Activated CD4-positive, alpha-beta T cell treated with anti-CD3 and anti-CD28 coated beads for 36 hours (primary cell): Measurements from ENCODE around the gene GALNT10. TPM values are rescaled to one million over a fixed set of nuclear protein-coding genes. Genes with fewer than 3 reads are reported as not detected.

ENCODE experiments used
- ATAC-seq: fragments of 200-7000 bp; cut with Tn5 transposase; one replicate; pipeline ENCODE4 v1.10.0; 2021; ENCODE audit warnings: mild to moderate bottlenecking, moderate library complexity
- CTCF ChIA-PET: fragments of 350-600 bp; sonication (Branson Sonifier 250); formaldehyde crosslinking; loops from one replicate; lab custom pipeline; 2021; ENCODE audit warnings: antibody characterized with exemption; lab: Charles Lee
- POLR2A ChIA-PET: fragments of 350-600 bp; sonication (Branson Sonifier 250); formaldehyde crosslinking; loops from one replicate; lab custom pipeline; 2021; ENCODE audit warnings: antibody characterized with exemption, inconsistent platforms; lab: Charles Lee
- DNase-seq: peaks from one replicate; pipeline ENCODE4 v3.0.0-alpha.2; 2020
- H3K27ac Mint-ChIP-seq: one replicate; pipeline ENCODE4 v1.8.0; 2021; ENCODE audit warnings: mixed read lengths
- H3K27me3 Mint-ChIP-seq: one replicate; pipeline ENCODE4 v1.8.0; 2021; ENCODE audit warnings: mixed read lengths
- H3K36me3 Mint-ChIP-seq: one replicate; pipeline ENCODE4 v1.8.0; 2021; ENCODE audit warnings: low read depth, mixed read lengths
- H3K4me1 Mint-ChIP-seq: one replicate; pipeline ENCODE4 v1.8.0; 2021; ENCODE audit warnings: mixed read lengths
- H3K4me3 Mint-ChIP-seq: one replicate; pipeline ENCODE4 v1.8.0; 2021; ENCODE audit warnings: mild to moderate bottlenecking, moderate library complexity, mixed read lengths
- H3K9me3 Mint-ChIP-seq: one replicate; pipeline ENCODE4 v1.8.0; 2021; ENCODE audit warnings: low read depth, mixed read lengths
- intact Hi-C, 2 experiments: fragments of 100-400 bp; cut with DNase I in 1 of 2; cut with micrococcal nuclease in 1 of 2; formaldehyde crosslinking; loops; one replicate each; pipeline versions ENCODE4 v1.14.2 to v1.15.1; 2022 to 2024; cut with DNase I, micrococcal nuclease
- total RNA-seq, 2 experiments: library from RNA; stranded (reverse); gene quantifications; one replicate each; pipeline ENCODE4 v1.2.3, GENCODE V29; 2021

GALNT10 gene
- total RNA-seq, 2 experiments from 2014 or later: 29.9 to 49.1 TPM

GRCh38 chr5:154312576-154312975 lies 122.0 kb downstream of the GALNT10 start:
- intact Hi-C loops: loop anchor here (5.0 kb wide), 2 partner anchors 85 to 100 kb away; no protein-coding TSS in a partner anchor
- no peaks in the 10 kb centered on the region for H3K27me3 Mint-ChIP-seq
- no peak for DNase-seq
- no peak overlapping the region for H3K27ac Mint-ChIP-seq
- ATAC-seq: no peak
- H3K4me1 Mint-ChIP-seq: peaks cover 32% of the 10 kb centered on the region
- H3K9me3 Mint-ChIP-seq: no peaks in the 10 kb centered on the region
- ChIA-PET CTCF (interaction anchor here (0.8 to 1.1 kb wide), 2 partner anchors 92 to 155 kb away, joined by 3 to 4 read pairs; no protein-coding TSS in a partner anchor), POLR2A (no interaction called here)
- no peak overlapping the region for H3K4me3 Mint-ChIP-seq
- H3K36me3 Mint-ChIP-seq: peaks cover 26% of the 10 kb centered on the region

DNA sequence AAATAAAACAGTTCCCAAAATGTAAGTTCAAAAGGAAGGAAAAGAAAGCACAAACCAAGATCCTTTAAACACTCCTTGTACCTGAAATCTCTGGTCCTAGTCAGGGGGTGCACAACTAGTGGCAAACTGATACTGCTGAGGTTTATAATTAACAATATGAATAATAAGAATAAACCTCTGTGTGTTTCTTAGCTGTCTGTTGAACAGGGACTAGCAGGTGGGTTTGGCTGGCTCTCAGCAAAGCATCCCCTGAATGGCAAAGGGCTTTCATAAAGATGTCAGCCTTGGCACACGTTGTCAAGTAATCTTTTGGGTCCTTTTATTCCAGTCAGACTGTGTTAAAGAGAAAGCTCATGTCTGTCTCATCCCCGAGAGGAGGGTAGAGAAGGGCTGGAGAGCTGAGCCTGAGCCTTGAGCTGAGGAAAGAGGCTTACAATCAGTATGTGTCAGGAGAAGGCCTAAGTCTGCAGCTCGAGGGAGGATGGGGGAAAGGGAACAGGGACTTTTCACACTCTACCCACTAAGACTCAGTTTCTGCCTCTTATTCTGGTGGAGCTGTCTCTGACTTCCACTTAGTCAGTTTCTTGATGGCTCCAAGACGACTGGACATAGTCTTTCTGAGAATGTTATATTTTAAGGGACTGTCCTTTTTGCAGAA lies 123.0 kb downstream of the GALNT10 start:
- Mint-ChIP-seq H3K36me3 (peaks cover 28% of the 10 kb centered on the region), H3K4me1 (peaks cover 32% of the 10 kb centered on the region), H3K9me3 (no peaks in the 10 kb centered on the region), H3K27me3 (no peaks in the 10 kb centered on the region), H3K4me3 (no peak overlapping the region), H3K27ac (no peak overlapping the region)
- intact Hi-C loops: loop anchor here (5.0 kb wide), 2 partner anchors 86 to 101 kb away; no protein-coding TSS in a partner anchor
- DNase-seq: no peak
- ATAC-seq: no peak
- ChIA-PET POLR2A (no interaction called here), CTCF (interaction anchor here (0.6 kb wide), 1 partner anchor 28 kb away, joined by 3 read pairs; no protein-coding TSS in a partner anchor)

DNA sequence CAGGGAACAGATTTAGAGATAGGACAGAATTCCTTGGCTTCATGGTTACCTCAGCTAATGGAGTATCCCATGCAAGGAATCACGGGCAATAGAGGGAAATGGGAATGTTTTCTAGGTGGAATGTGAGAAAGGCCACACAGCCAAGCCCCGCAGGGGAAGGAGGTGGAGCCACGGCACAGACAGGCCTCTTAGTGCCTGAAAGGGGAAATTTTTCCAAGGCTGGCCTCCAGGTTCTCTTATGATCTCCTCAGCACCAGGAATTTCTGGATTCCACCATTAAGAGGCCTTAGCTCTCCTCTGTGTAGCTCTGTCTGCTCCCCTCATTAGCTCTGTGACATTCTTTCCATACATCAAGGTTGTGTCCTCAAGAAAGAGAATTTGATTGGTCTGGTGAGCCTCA lies 124.7 kb downstream of the GALNT10 start:
- DNase-seq: no peak
- H3K36me3 Mint-ChIP-seq: peaks cover 21% of the 10 kb centered on the region
- H3K9me3 Mint-ChIP-seq: no peaks in the 10 kb centered on the region
- no peaks in the 10 kb centered on the region for H3K27me3 Mint-ChIP-seq
- H3K27ac Mint-ChIP-seq: no peak overlapping the region
- POLR2A ChIA-PET: interaction anchor here (0.6 to 0.7 kb wide), 2 partner anchors 340 to 651 kb away, joined by 3 read pairs; no protein-coding TSS in a partner anchor
- intact Hi-C loops: no loop called here
- CTCF ChIA-PET: no interaction called here
- no peak for ATAC-seq
- H3K4me1 Mint-ChIP-seq: peaks cover 20% of the 10 kb centered on the region
- no peak overlapping the region for H3K4me3 Mint-ChIP-seq

- no peaks in the 10 kb centered on the region for H3K9me3 Mint-ChIP-seq
- ChIA-PET POLR2A (no interaction called here), CTCF (no interaction called here)
- no peaks in the 10 kb centered on the region for H3K27me3 Mint-ChIP-seq
- no peak overlapping the region for H3K27ac Mint-ChIP-seq
- DNase-seq (no peak), ATAC-seq (no peak)
- H3K4me1 Mint-ChIP-seq: peaks cover 22% of the 10 kb centered on the region
- peaks cover 22% of the 10 kb centered on the region for H3K36me3 Mint-ChIP-seq
- H3K4me3 Mint-ChIP-seq: no peak overlapping the region
- intact Hi-C loops: no loop called here
These were observed 125.2 kb downstream of the GALNT10 start for GRCh38 chr5:154315756-154316155.

DNA sequence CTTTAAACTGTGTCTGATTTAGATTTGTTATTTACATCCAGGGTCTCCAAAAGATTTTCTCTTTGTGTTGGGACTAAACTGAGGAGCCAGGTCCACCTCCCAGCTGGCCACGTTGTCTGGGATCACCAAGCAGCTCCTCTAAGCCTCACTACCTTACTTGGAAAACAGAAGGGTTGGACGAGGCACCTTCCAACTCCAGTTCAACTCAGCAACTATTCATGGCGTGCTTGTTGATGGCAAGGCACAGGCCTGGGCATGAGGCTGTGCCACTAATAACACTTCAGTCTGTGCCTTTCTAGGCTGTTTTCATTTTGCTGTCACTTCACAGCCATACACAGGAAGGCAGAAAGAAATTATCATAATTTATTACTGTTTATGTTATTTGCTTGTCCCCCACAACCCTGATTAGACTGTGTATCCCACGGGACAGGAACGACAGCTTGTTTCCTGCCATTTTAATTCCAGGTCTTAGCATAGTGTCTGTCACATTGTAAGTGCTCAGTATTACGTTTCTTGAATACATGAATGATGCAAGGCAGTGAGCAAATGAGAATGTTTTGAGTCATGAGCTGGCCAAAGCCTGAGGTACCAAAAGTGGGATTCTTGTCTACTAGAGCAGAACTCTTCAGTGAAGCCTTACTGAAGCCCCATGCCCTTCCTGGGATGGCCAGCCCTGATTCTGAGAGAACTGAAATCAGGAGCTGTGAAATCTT lies 125.8 kb downstream of the GALNT10 start:
- no peaks in the 10 kb centered on the region for H3K9me3 Mint-ChIP-seq
- DNase-seq (no peak), ATAC-seq (peak; percentile 39)
- no peak overlapping the region for H3K4me3 Mint-ChIP-seq
- POLR2A ChIA-PET: no interaction called here
- H3K4me1 Mint-ChIP-seq: peaks cover 16% of the 10 kb centered on the region
- no peaks in the 10 kb centered on the region for H3K27me3 Mint-ChIP-seq
- H3K36me3 Mint-ChIP-seq: peaks cover 18% of the 10 kb centered on the region
- no peak overlapping the region for H3K27ac Mint-ChIP-seq
- CTCF ChIA-PET: interaction anchor here (0.8 kb wide), 1 partner anchor 186 kb away, joined by 3 read pairs; no protein-coding TSS in a partner anchor
- intact Hi-C loops: no loop called here

DNA sequence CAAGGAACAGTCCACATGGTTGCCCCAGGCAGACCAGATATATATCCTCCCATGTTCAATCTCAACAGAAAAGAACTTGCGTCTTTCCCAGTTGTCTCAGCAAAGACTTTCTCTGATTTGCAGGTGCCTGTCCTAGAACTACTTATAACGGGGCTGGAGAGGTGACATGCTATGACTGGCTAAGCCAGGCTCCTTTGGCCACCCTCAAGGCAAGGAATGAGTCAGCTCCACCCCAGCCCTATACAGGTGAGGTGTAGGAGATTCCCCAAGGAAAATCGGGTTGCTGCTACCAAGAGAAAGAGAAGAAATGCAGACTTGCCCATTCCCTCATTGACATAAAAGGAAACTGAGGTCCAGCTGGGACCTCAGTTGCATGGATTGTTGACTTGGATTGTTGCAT lies 127.4 kb downstream of the GALNT10 start:
- Mint-ChIP-seq H3K9me3 (no peaks in the 10 kb centered on the region), H3K4me1 (peaks cover 6% of the 10 kb centered on the region), H3K4me3 (no peak overlapping the region), H3K27me3 (no peaks in the 10 kb centered on the region), H3K27ac (no peak overlapping the region), H3K36me3 (peaks cover 21% of the 10 kb centered on the region)
- intact Hi-C loops: no loop called here
- ATAC-seq (no peak), DNase-seq (no peak)
- CTCF ChIA-PET: no interaction called here
- POLR2A ChIA-PET: no interaction called here

- Mint-ChIP-seq H3K9me3 (no peaks in the 10 kb centered on the region), H3K4me3 (no peak overlapping the region)
- intact Hi-C loops: no loop called here
These were observed 128.2 kb downstream of the GALNT10 start for GRCh38 chr5:154318691-154319090.

GRCh38 chr5:154319736-154320135 lies 129.2 kb downstream of the GALNT10 start:
- H3K27me3 Mint-ChIP-seq: no peaks in the 10 kb centered on the region
- ChIA-PET POLR2A (no interaction called here), CTCF (interaction anchor here (0.7 kb wide), 2 partner anchors 162 to 399 kb away, joined by 3 read pairs; no protein-coding TSS in a partner anchor)
- no peak overlapping the region for H3K4me3 Mint-ChIP-seq
- no peaks in the 10 kb centered on the region for H3K9me3 Mint-ChIP-seq
- intact Hi-C loops: no loop called here
- peaks cover 30% of the 10 kb centered on the region for H3K36me3 Mint-ChIP-seq
- DNase-seq (no peak), ATAC-seq (no peak)
- H3K27ac Mint-ChIP-seq: no peak overlapping the region
- H3K4me1 Mint-ChIP-seq: peaks cover 6% of the 10 kb centered on the region

More at GRCh38 chr5:154318691-154319090, 128.2 kb downstream of the GALNT10 start:
- no peak overlapping the region for H3K27ac Mint-ChIP-seq
- ChIA-PET POLR2A (no interaction called here), CTCF (no interaction called here)
- H3K4me1 Mint-ChIP-seq: peaks cover 6% of the 10 kb centered on the region
- peaks cover 23% of the 10 kb centered on the region for H3K36me3 Mint-ChIP-seq
- ATAC-seq (no peak), DNase-seq (no peak)
- no peaks in the 10 kb centered on the region for H3K27me3 Mint-ChIP-seq

DNA sequence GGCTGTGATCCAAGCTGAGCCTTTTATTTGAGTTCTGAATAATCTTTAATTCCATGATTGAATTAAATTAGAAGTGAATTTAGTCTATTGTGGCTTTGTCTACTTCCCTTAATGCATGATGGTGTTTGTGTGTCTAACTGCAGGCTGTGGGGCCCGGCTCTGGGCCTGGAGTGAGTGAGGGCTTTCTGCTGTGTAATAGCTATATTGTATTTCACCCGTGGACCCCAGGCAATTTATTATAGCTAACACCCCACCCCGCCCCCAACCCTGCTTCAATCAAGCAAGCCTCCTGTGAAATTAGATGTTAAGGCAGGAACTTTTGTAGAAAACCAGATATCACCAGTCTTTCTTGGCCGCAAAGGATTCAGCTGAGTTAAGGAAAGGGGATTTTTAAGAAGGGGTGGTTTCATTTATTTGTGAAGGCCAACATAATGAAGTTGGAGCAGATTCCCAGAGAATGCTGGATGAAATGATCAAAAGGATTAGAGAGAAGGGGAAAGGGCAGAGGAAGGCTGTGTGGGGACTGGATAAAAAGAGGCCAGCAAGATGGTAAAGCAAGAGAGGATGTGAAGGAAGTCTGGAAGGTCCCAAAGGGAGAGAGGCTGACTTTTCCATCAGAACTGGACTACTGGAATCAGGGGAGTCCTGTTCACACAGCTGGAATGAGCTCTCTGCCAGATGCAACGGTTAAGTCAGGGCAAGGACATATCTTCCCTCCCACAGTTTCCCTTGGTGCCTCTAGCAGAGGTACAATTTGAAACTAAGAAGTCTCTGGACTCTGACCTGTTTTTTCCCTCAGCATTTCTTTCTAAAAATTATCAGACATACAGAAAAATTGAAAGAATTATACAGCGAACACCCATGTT lies 129.9 kb downstream of the GALNT10 start:
- POLR2A ChIA-PET: no interaction called here
- H3K4me3 Mint-ChIP-seq: no peak overlapping the region
- H3K9me3 Mint-ChIP-seq: no peaks in the 10 kb centered on the region
- no peaks in the 10 kb centered on the region for H3K27me3 Mint-ChIP-seq
- no peak for ATAC-seq
- peaks cover 26% of the 10 kb centered on the region for H3K36me3 Mint-ChIP-seq
- no peak overlapping the region for H3K27ac Mint-ChIP-seq
- intact Hi-C loops: no loop called here
- DNase-seq: no peak
- CTCF ChIA-PET: interaction anchor here (0.7 kb wide), 1 partner anchor 398 kb away, joined by 3 read pairs; no protein-coding TSS in a partner anchor
- H3K4me1 Mint-ChIP-seq: peaks cover 6% of the 10 kb centered on the region

DNA sequence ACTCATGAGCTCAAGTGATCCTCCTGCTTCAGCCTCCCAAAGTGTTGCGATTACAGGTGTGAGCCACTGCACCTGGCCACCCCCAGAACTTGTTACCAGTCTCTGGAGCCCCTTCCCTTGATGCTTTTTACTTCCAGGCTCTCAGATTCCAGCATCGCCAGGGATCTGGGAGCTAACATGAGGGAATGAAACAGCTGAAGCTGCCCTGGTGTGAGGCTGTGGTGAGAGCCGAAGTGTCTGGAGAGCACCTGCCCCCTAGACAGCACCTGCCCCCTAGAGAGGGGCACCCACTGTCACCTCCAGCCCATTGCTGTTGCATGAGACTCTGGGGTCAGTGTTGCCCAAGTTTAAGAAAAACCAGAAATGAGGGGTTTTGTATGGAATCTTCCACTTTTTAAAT lies 131.0 kb downstream of the GALNT10 start:
- ChIA-PET CTCF (no interaction called here), POLR2A (no interaction called here)
- intact Hi-C loops: no loop called here
- H3K4me1 Mint-ChIP-seq: peaks cover 6% of the 10 kb centered on the region
- ATAC-seq: no peak
- H3K4me3 Mint-ChIP-seq: no peak overlapping the region
- DNase-seq: no peak
- no peaks in the 10 kb centered on the region for H3K27me3 Mint-ChIP-seq
- peaks cover 20% of the 10 kb centered on the region for H3K36me3 Mint-ChIP-seq
- H3K27ac Mint-ChIP-seq: no peak overlapping the region
- H3K9me3 Mint-ChIP-seq: no peaks in the 10 kb centered on the region

- no peak overlapping the region for H3K27ac Mint-ChIP-seq
- ATAC-seq: no peak
- CTCF ChIA-PET: no interaction called here
These were observed 133.5 kb downstream of the GALNT10 start for GRCh38 chr5:154324033-154324432.

More at GRCh38 chr5:154324033-154324432, 133.5 kb downstream of the GALNT10 start:
- Mint-ChIP-seq H3K27me3 (no peaks in the 10 kb centered on the region), H3K4me3 (no peak overlapping the region), H3K4me1 (peaks cover 3% of the 10 kb centered on the region), H3K9me3 (no peaks in the 10 kb centered on the region), H3K36me3 (peaks cover 15% of the 10 kb centered on the region)
- intact Hi-C loops: no loop called here
- POLR2A ChIA-PET: no interaction called here
- no peak for DNase-seq
